ENCODE data around the gene AP2A2. TPM values are rescaled to one million over a fixed set of nuclear protein-coding genes. Genes with fewer than 3 reads are reported as not detected.

The AP2A2 gene
- total RNA-seq, 2 donors from 2014 or later, result 35.1 to 70.2 TPM

GRCh38 chr11:1000357-1001278 is 74.9 kb downstream of the AP2A2 start:
- intact Hi-C loops (cut with DNase I), result no loop called here
- Histone ChIP-seq H3K4me1 (replicated peaks) (no peaks in the 10 kb centered on the region), H3K9me3 (no peaks in the 10 kb centered on the region), H3K27ac (no peak overlapping the region), H3K4me3 (no peak overlapping the region), H3K27me3 (replicated peaks; ENCODE audit: insufficient read depth) (no peaks in the 10 kb centered on the region), H3K36me3 (no peaks in the 10 kb centered on the region)
- 66% methylated on average over 38 of the region's 38 CpGs for WGBS
- no peak for DNase-seq (ENCODE audit: low spot score)
- TF ChIP-seq CTCF (IDR thresholded peaks at IDR 0.05) (no peak), POLR2A (IDR thresholded peaks at IDR 0.05) (no peak), POLR2AphosphoS5 (IDR thresholded peaks at IDR 0.05) (no peak)

- TF ChIP-seq POLR2AphosphoS5 (IDR thresholded peaks at IDR 0.05), result no peak
- TF ChIP-seq CTCF (IDR thresholded peaks at IDR 0.05), result no peak
- no peak for TF ChIP-seq POLR2A (IDR thresholded peaks at IDR 0.05)
- H3K27me3 ChIP-seq (replicated peaks; ENCODE audit: insufficient read depth), result no peaks in the 10 kb centered on the region
- no peak for DNase-seq (ENCODE audit: low spot score)
- no peak overlapping the region for H3K4me3 ChIP-seq
- no peaks in the 10 kb centered on the region for H3K4me1 ChIP-seq (replicated peaks)
- H3K36me3 ChIP-seq, result no peaks in the 10 kb centered on the region
- WGBS, result 93% methylated on average over 29 of the region's 32 CpGs
- H3K9me3 ChIP-seq, result no peaks in the 10 kb centered on the region
- no peak overlapping the region for H3K27ac ChIP-seq
- intact Hi-C loops (cut with DNase I), result no loop called here
Observed at GRCh38 chr11:1001617-1002405, 76.1 kb downstream of the AP2A2 start.

- no peak for TF ChIP-seq POLR2A (IDR thresholded peaks at IDR 0.05)
- TF ChIP-seq POLR2AphosphoS5 (IDR thresholded peaks at IDR 0.05), result no peak
- TF ChIP-seq CTCF (IDR thresholded peaks at IDR 0.05), result no peak
- H3K4me3 ChIP-seq, result no peak overlapping the region
- no peaks in the 10 kb centered on the region for H3K36me3 ChIP-seq
- no peaks in the 10 kb centered on the region for H3K4me1 ChIP-seq (replicated peaks)
- no peaks in the 10 kb centered on the region for H3K27me3 ChIP-seq (replicated peaks; ENCODE audit: insufficient read depth)
- no peaks in the 10 kb centered on the region for H3K9me3 ChIP-seq
- H3K27ac ChIP-seq, result no peak overlapping the region
- WGBS, result 97% methylated on average over 20 of the region's 20 CpGs
- intact Hi-C loops (cut with DNase I), result no loop called here
- DNase-seq (ENCODE audit: low spot score), result no peak
Observed at GRCh38 chr11:1002406-1002984, 76.8 kb downstream of the AP2A2 start.

GRCh38 chr11:1003159-1003558 is 77.5 kb downstream of the AP2A2 start:
- 91% methylated on average over 20 of the region's 20 CpGs for WGBS
- intact Hi-C loops (cut with DNase I), result no loop called here
- no peak for DNase-seq (ENCODE audit: low spot score)
- no peak overlapping the region for H3K27ac ChIP-seq
- no peak for TF ChIP-seq CTCF (IDR thresholded peaks at IDR 0.05)
- no peak for TF ChIP-seq POLR2A (IDR thresholded peaks at IDR 0.05)
- TF ChIP-seq POLR2AphosphoS5 (IDR thresholded peaks at IDR 0.05), result no peak
- H3K4me1 ChIP-seq (replicated peaks), result no peaks in the 10 kb centered on the region
- H3K36me3 ChIP-seq, result no peaks in the 10 kb centered on the region
- no peaks in the 10 kb centered on the region for H3K9me3 ChIP-seq
- no peaks in the 10 kb centered on the region for H3K27me3 ChIP-seq (replicated peaks; ENCODE audit: insufficient read depth)
- no peak overlapping the region for H3K4me3 ChIP-seq

Data from prostate gland (tissue), 2 donors.